ENCODE data around the gene C11orf16.

C11orf16 gene

DNA sequence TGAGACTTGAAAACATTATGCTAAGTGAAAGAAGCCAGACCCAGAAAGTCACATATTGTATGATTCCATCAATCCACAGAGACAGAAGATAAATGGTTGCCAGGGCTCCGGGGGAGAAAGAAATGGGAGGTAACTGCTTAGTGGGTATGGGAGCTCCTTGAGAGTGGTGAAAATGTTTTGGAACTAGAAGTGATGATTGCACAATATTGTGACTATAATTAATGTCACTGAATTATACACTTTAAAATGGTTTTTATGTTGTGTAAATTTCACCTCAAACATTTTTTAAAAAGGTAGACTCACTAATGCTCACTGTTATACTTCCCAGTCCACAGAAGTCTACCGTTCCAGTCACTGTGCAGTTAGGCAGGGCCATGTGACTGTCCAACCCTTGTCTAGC, 54.0 kb downstream of the C11orf16 start:
- no peak for DNase-seq

DNA sequence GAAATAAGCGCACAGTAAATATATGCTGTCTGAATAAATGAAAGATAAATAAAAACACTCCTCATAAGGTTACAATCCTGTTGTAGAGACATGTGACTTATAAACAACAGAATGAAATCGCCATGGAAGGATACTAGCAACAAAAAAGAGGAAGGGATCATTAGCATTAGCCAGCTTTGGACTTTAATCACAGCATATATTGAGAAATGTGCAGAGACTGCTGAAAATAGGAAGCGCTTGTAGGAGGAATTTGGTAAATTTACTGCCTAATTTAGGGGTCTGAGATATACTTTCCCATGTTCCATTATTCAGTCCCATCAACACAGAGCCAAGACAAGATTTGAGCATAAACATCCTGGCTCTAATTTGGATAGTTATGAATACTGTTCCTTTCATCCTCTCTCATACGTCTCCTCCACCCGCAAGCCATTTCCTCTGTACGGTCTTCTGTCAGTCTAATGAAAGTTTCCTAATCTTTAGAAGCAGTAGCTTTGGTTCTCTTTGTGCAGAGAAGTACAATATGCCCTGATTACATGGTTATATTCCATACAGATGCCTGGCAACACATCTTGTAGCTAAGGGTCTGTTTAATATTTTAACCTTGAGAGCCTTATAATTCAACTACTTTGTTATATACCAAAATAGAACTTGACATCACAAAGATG, 58.9 kb downstream of the C11orf16 start:
- DNase-seq, result no peak

DNA sequence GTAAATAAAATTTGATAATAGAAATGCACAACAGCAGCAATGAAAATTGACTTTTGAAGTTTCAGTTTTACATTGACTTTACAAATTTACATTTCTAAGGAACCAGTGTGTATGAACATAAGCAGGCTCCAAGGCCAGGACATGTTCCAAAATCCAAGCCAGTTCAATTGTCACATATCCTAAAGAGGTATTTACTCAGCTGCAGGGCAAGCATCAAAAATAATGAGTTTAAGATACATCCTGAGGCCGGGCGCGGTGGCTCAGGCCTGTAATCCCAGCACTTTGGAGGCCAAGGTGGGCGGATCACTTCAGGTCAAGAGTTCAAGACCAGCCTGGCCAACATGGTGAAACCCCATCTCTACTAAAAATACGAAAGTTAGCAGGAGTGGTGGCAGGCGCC, 60.8 kb downstream of the C11orf16 start:
- peak; percentile 54 for DNase-seq

DNA sequence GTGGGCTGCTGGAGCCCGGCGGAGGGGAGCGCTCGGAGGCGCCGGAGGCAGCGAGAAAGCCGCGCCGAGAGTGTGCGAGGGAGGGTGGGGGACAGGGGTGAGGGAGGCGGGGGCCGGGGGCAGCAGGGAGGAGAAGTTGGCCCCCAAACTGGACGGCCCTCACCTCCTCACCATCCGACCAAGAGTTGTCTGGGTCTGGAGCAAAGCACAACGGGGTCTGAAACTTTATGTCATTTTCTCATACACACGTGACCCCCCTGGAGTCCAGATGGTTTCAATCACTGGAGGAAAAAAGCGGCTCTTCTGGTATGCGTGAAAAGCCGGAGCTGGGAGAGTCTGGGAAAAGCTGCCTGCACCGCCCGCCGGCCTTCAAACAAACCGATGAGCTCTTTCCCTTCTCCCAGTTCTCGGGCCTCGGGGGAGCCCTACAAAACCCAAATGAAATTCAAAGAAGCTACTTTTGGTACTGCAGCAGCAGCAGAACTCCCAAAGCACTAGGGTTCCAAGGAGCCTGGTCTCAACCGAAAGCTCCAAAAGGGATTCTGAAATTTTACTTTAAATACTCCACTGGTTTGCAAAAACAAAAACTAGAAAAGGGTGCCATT, 61.5 kb downstream of the C11orf16 start:
- peak; percentile 93 for DNase-seq

DNA sequence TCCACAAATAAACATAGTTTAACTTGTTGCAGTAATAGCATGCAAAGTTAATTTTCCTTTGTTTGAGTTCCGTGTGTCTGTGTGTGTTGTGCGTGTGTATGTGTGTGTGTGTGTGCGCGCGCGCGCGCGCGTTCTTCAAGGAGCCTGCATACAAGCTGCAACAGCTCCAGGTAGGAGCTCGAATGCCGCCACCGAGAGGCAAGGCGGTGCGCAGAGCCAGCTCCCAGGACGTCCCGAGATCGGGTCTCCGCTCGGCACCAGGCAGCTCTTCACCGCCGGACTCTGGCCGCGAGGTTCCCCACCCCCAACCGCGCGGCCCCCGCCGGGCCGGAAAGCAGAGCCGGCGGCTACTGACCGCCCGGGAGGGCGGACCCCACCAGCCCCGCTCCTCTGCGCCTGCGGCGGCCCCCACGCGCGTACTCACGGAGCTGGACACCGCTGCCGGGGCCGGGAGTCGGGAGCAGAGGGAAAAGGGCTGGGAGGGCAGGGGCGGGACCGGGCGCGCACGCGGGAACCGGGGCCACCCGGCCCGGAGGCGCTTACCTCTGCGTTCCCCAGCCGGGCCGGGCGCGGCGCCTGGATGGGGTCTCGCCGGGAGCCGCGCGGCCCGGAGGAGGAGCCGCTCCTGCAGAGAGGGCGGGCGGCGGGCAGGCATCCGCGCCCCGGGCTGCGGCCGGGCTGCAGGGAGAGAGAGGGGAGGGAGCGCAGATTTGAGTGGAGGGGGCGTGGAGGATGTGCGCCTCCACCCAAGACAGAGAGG, 62.2 kb downstream of the C11orf16 start:
- peak; percentile 81 for DNase-seq

Measured in left hindlimb (tissue), 1 donor.